Activated CD8-positive, alpha-beta memory T cell treated with anti-CD3 and anti-CD28 coated beads, Interleukin-2, amount 50 U/mL, for 1 hour (primary cell): ENCODE data around the gene ERGIC1.
"Not testable (repeated sequence)": the region's sequence is repeated elsewhere in the genome, so short reads cannot be mapped to it uniquely, and the experiment has no call there.

Experiments
- DNase-seq: peaks from one replicate; pipeline ENCODE4 v3.0.0-alpha.2; 2020; ENCODE audit errors: extremely low read depth

ERGIC1 gene, protein sequence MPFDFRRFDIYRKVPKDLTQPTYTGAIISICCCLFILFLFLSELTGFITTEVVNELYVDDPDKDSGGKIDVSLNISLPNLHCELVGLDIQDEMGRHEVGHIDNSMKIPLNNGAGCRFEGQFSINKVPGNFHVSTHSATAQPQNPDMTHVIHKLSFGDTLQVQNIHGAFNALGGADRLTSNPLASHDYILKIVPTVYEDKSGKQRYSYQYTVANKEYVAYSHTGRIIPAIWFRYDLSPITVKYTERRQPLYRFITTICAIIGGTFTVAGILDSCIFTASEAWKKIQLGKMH

DNA sequence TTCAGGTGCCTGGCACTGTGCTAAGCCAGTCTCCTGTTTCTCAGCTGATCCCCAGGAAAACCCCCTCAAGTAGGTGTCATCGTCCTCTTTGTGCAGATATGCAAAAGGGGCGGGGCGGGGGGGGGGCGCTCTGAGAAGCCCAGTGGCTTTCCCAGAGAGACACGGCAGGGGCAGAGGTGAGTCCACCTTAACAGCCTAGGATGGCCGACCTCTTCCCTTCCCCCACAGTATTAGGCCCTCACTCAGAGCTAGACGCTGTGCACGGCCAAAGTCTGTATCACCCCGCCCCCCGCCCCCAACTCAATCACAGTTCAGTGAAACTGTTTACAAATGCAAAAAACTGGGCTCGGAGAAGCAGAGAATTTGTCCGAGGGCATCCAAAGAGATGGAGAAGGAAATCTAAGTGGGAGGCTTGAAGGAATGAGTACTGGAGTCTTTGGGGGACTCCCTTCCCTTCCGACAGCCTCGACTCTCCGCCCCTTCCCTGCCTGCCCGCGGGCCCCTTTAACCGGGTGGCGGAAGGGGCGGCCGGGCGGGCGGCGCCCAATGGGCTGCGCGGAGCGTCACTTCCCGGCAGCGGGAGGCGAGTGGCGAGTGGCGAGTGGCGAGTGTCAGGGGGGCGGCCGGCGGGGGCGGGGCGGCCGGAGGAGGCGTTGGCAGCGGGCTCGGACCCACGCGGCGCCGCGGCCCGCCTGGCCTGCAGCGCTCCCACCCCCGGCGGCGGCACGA is at the start of gene ERGIC1:
TSS of gene ERGIC1 (plus strand) at position 566 of the 729 bp plus-strand sequence. CDS start at position 729, 163 bp downstream.
- DNase-seq = no peak

DNA sequence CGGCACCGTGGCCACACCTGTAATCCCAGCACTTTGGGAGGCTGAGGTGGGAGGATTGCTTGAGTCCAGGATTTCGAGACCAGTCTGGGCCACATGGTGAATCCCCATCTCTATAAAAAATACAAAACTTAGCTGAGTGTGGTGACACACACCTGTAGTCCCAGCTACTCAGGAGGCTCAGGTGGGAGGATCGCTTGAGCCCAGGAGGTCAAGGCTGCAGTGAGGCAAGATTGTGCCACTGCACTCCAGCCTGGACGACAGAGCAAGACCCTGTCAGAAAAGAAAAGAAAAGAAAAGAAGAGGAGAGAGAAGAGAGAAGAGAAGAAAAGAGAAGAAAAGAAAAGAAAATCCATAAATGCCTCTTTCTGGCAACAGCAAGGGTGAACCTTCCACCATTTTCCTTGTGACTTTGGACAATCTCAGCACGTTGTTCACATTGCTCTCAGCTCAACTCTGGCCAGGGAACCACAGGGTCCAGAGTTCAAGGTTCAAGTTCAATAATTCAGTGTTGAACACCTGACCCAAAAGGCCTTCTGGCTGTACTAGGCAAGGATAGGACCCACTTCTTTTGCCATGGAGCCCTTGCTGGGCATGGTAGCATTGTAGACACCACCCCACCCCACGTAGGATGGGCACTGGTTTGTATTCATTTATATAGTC is 48.5 kb upstream of the ERGIC1 start:
- DNase-seq = no peak

DNA sequence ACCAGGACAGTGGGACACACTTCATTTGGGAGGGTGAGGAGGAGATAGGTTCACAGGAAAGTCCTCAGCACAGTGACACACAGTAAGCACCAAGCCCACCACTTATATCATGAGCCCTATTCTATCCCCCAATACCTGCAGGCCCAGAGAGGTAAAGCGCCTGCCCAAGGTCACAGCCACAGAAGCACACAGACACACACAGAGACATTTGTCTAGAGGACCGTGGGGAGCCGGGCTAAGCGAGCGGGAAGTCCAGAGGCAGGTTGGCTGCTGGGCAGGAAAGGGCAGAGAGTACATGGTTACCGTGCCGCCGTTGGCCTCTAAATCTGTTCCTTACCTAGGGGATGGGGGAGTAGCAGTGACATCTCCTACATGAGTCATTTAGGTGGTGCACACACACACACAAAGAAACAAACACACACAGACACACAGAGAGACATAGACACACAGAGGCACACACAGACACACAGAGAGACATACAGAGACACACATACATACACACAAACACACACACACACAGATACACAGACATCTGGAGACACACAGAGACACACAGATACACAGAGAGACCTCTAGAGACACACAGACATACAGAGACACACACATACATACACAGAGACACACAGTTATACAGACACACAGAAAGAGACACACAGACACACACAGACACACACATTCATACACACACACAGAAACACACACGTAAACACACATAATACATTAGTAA is 47.2 kb upstream of the ERGIC1 start:
- DNase-seq = no peak

- not testable (repeated sequence) for DNase-seq
These were observed 46.5 kb upstream of the ERGIC1 start for GRCh38 chr5:172787538-172787937.

- no peak for DNase-seq
These were observed 45.0 kb upstream of the ERGIC1 start for GRCh38 chr5:172788771-172789686.

GRCh38 chr5:172789687-172790495 is 44.2 kb upstream of the ERGIC1 start:
- no peak for DNase-seq

- no peak for DNase-seq
These were observed 43.6 kb upstream of the ERGIC1 start for GRCh38 chr5:172790496-172790889.

GRCh38 chr5:172791286-172791685 is 42.8 kb upstream of the ERGIC1 start:
- no peak for DNase-seq

DNA sequence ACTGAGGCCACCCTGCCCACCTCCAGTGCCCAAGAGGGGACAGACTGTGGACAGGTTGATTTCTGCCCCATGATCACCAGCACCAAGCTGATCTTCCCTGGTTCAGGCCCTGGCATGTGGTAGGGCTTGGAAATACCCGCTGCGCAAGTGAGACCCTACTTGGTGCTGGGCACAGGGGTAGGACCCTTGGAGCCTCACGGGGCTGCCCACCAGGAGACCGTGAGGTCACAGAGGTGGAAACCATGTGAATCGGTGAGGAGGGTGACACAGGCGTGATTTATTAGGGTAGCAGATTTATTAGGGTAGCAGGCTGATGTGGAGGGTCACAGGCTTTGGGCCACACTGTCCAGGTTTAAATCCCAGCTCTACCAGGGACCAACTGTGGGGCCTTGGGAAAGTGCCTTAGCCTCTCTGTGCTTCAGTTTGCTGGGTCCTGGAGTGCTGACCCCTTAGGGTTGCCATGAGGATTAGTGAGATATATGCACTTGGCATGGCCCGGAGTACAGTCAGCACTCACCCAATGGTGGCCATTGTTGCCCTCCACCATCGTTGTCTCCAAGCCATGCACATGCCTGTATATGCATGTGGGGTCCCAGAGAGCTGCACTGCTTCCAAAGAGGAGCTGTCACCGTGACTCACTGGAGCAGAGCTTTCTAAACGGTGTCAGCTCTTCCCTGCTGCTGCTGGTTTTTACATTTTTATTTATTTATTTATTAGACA is 42.2 kb upstream of the ERGIC1 start:
- no peak for DNase-seq

DNA sequence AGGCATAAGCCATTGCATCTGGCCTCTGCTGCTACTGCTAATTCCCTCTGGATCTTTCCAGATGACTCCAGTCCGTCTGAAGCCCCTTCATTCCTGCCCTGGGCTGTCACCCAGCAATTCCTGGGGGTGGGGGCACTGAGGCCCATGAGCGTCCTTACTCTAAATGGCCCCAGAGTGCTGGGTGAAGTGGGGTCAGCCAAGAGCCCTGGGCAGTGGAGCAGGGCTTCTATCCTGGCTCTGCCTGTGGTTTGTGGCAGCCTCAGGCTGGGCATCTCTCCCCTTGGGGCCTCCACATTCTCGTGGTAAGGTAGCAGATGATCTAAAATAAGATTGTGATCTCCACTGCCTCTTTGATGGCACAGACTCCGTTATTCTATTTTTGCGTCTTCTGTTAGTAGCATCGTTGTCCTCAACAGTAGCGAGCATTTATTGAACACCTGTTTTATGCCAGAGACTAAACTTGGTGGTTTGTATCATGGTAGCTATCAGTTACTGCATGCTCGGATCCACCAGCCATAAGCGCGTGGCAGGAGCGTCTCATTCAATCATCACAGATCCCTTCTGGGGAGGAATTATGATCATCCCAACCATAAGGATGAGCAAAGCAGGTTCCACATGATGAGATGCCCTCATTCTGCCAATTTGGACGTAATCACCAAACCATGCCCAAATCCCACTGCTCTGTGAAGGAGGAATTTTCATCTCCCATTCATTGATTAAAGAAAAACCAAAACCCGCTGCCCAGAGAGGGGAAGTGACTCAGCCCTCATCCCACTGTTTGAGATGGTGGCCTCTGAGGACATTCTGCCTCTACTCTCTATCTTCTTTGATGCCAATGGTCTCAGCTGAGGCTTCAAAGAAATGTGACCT is 41.1 kb upstream of the ERGIC1 start:
- DNase-seq = no peak

- no peak for DNase-seq
These were observed 40.2 kb upstream of the ERGIC1 start for GRCh38 chr5:172793577-172794488.

DNA sequence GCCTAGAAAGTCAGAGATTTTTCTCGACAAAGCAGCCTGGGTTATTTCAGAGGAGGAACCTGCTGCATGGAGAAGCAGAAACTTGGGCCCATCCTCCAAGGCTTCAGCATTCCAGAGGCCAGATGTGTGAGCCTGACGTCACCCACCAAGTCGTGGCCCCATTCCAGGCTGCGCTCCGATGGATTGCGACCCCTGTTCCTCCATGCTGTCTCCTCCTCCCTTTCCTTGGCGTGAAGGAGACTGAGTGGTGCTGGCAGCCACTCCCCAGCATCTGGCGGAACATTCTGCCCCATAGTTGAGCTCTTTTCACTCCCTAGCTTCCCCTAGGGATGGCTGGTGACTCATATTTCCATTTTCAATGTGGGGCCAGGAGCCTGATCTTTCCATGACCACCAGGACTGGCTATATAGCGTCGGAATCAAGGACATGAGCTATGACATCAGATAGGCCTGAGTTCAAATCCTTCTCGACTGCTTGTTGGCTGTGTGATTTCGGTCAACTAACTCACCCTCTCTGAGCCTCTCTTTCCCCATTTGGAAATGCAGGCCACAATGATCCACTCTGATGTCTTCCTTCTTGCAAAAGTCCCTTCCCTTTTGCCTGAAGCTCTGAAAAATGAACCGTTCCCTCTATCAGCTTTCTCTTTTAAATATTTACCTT is 38.6 kb upstream of the ERGIC1 start:
- DNase-seq = no peak

GRCh38 chr5:172796306-172796705 is 37.7 kb upstream of the ERGIC1 start:
- DNase-seq = no peak

DNA sequence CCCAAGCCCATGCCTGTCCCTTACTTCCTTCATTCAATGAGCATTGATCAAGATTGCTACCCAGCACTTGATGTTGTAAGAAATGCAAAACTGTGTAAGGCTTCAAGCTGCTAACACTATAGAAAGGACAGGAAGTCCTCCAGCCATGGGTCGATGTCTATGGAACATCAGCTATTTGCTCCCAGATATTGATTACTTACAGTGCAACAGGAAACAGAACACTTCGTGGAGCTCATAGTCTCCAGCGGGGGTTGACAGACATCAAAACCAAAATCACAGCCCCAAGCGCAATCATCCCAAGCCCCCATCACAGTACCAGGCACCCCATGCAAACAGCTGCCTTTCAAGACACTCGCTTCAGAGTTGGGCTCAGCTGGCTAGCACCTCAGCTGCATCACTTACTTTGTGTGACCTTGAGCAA is 36.3 kb upstream of the ERGIC1 start:
- no peak for DNase-seq

- DNase-seq = no peak
These were observed 35.4 kb upstream of the ERGIC1 start for GRCh38 chr5:172798422-172799215.

DNA sequence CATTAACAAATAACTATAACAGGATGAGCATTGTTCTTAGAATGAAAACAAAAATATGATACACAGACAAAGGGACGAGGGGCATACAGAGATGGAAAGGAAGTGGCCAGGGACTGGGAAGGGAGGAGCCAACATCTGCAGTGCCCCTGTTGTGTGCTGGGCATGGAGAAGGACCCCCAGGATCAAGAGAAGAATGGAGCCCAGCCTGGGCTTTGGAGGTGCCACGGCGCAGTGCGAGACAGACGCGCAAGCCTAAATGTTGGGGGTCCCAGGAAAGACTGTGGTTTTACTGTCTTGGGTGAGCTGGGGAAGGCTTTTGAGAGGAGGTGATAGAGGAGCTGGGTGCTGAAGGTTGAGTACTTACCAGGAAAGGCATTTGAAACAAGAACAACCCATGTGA is 34.6 kb upstream of the ERGIC1 start:
- no peak for DNase-seq
